Measurements from ENCODE around the gene CDKL5.
"Not testable (repeated sequence)": the region's sequence is repeated elsewhere in the genome, so short reads cannot be mapped to it uniquely, and the experiment has no call there.

The CDKL5 gene

DNA sequence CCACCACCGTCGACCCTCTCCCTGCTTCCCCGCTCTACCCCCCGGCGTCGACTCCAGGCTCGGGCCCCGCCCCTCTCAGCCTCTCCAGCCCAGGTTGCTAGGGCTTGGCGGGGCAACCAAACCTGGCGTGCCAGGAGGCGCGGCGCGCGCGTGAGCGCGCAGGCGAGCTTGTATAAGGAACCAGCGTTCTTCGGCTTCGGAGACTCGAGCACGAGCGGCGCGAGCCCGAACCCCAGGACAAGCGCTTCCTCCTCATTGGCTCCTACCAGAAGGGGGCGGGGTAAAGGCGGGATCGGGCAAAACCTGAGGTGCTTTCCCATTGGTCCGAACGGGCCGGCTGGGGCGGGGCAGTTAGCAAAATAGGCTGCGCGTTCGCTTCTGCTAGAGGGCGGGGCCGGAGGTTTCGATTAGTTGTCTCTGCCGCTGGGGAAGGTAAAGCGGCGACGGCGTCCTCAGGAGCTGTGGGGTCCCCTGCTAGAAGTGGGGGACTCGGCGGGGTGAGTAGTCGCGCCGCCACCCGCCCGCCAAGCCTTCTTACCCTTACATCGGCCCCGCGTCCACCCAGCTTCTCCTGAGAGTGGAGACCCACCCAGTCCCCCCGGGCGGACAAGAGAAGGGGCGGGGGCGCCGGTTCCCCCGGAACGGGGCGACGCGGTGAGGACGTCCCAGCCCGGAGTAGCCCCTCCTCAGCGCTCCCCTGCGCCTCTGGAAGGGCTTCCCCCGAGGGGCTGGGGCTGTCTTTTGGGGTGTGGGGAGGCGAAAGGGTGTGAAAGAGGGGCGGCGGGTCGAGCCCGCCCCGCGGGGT, at the start of gene CDKL5:
CDKL5 (plus strand) TSS at position 410 of the 805 bp plus-strand sequence. CDS start 81,489 bp downstream, outside the sequence.
- peak; percentile 97 for DNase-seq (ENCODE audit: low spot score)

- DNase-seq (ENCODE audit: low spot score), result no peak
These were observed 47.6 kb upstream of the CDKL5 start for GRCh38 chrX:18377796-18378195.

- DNase-seq (ENCODE audit: low spot score), result no peak
These were observed 35.4 kb upstream of the CDKL5 start for GRCh38 chrX:18389966-18390365.

DNA sequence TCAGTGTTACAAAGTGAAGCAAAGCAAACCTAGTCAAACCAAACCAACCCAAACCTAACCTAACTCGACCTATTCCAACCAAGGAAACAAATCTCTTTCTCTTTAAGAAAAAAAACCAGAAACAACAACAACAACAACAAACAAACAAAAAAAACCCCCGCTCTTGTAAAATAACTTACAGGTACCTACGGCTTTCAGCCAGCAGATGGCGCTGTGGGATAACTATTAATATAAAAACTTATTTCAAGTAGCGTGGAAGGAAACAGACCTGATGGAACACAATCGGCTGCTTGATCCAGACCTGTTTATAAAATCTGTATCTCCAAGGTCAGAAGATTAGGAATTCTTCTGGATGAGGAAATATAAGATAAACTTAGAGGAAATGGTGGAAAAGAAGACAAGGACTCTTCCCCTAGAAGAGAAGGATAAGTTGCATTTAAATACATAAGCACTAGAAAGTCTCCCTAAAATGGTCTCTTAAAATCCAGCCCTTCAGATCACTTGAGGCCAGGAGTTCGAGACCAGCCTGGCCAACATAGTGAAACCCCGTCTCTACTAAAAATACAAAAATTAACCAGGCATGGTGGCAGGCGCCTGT, 34.4 kb upstream of the CDKL5 start:
- peak; percentile 43 for DNase-seq (ENCODE audit: low spot score)

DNA sequence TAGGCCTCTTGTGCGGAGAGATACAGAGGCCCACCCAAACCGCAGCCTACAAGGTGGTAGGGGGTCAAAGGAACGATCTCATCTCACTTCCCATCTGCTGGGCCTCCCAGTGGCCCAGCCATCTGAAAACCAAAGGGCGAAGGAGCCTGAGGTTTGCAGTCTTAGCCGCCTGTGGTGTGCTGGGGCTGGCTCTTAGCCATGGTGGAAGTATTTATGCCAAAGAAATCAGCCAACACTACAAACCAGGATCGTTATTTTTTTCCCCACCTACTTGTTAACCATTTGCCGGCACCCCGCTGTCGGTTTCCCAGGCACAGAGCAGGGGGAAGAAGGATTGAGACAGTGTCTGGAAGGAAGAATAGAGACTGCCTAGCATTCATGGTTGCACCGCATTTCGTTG, 30.9 kb upstream of the CDKL5 start:
- peak; percentile 1 for DNase-seq (ENCODE audit: low spot score)

DNA sequence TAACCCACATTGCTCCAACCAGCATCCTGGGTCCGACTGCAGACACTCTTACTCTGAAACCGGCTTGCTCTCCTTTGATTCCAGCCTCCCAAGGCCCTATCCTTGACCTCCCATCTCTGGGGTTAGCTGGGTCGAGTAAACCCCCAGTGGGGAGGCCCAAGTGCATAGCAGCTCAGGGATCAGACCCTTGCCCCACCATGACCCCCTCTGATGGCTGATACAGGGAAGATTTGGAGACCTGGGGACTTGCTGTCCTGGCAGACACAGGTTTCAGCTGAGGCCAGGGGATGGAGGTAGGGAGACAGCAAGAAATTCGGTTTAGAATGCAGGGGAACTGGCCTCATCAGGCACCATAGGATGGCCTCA, 23.6 kb upstream of the CDKL5 start:
- no peak for DNase-seq (ENCODE audit: low spot score)

DNA sequence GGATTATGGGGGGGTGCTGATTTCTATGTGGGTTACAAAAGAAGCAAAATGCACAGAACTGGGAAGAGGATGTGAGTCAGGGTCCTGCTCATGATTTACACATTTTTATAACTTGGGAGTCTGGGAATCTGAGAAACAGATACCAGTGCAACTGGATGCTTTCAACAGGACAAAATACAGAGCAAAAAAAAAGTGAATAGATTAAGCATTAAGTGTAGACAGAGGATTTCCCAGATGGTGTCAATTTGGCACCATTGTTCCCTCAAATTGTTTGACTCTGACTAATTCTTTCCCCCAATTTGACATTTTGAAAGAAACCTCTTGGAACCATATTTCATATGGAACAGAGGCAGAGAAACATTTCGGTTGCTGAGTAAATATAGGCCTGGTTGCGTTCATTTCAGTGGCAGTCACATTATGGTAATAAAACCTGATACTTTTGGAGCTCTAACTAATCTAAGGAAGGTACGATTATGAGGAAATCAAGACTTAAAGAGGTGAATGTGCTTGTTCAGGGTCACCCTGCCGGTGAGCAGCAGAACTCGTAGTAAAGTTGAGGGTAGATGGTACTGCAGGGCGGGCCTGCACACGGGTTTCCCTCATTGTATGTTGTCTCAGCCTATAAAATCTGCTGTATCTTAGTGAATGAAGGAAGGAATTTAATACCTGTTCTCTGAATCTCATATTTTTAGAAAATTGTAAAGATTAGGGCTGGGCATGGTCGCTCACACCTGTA, 18.7 kb upstream of the CDKL5 start:
- no peak for DNase-seq (ENCODE audit: low spot score)

GRCh38 chrX:18410038-18410437, 15.4 kb upstream of the CDKL5 start:
- DNase-seq (ENCODE audit: low spot score), result peak; percentile 44

- DNase-seq (ENCODE audit: low spot score), result no peak
These were observed 10.0 kb upstream of the CDKL5 start for GRCh38 chrX:18415386-18415785.

GRCh38 chrX:18422325-18422724, 3.1 kb upstream of the CDKL5 start:
- DNase-seq (ENCODE audit: low spot score), result no peak

GRCh38 chrX:18422886-18423285, 2.5 kb upstream of the CDKL5 start:
- no peak for DNase-seq (ENCODE audit: low spot score)

DNA sequence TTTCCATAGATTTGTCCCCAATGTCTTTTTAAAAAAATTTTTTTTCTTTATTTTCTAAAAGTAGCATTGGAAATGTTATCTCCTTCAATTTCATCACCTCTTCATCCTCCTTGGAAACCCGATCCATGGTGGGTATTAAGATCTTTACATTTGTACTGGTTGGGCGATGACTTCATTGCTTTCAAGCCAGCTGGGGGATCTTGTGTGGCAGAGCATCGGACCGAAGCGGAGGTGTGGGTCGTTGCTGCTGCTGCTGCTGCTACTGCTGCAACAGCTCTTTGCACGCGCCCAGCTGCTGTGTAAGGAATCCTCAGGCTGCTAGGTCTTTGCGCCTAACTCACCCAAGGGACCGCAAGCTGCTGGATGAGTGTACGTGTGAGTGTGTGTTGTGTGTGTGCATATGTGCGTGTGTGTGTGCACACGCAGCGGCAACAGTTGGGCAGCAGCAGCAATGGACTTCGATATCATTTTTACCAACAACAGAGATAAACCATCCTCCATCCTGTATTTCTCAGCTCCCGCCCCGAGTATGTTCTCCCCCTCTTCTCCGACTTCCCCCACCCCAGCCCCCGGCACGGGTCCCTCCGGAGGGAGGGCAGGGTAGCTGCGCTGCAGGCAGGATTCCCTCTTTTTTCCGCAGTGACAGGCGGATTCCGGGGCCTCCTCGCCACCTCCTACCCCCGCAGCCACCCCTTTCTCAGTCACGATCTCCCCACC, 768 bp upstream of the CDKL5 start:
- peak; percentile 35 for DNase-seq (ENCODE audit: low spot score)

DNA sequence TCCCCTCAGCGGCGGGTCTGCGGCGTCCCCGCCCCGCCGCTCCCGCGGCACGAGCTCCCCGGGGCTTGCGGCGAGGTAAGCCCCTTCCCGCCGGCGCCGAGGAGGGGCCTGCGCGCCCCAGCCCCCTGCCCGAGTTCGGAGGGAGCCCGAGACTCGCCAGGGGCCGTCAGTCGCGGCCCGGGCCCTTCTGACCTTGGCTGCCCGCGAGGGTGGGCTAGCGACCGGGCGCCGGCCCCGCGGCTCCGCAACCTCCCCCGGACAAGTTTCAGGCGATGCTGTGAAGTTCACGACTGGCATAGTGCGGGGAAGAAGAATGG, 554 bp downstream of the CDKL5 start:
- no peak for DNase-seq (ENCODE audit: low spot score)

DNA sequence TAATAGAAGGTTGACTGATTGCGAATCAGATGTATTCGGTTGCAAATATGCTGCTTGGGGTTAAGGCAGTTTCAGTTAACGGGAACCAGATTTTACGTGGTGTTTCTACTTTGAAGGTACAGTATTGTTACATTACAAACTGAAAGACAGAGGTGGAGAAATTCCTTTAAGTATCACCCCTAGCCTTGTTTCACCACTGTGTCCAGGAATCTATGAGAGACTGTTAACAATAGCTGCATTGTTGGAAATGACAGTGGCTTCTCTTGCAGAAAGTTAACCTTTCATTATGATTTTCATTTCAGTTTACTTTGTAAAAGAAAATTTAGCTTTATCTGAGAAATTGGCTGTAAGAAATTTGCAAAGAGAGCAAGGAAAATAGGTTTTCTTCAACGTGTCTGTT, 2.6 kb downstream of the CDKL5 start:
- no peak for DNase-seq (ENCODE audit: low spot score)

DNA sequence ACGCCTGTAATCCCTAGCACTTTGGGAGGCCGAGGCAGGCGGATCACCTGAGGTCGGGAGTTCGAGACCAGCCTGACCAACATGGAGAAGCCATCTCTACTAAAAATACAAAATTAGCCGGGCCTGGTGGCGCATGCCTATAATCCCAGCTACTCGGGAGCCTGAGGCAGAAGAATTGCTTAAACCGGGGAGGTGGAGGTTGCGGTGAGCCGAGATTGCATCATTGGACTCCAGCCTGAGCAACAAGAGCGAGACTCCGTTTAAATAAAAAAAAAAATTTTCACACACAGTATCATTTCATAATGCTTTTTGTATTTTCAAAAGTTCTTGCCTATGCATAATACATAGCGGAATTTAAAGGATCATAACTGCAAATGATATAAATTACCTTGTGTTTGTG, 7.9 kb downstream of the CDKL5 start:
- not testable (repeated sequence) for DNase-seq (ENCODE audit: low spot score)

DNA sequence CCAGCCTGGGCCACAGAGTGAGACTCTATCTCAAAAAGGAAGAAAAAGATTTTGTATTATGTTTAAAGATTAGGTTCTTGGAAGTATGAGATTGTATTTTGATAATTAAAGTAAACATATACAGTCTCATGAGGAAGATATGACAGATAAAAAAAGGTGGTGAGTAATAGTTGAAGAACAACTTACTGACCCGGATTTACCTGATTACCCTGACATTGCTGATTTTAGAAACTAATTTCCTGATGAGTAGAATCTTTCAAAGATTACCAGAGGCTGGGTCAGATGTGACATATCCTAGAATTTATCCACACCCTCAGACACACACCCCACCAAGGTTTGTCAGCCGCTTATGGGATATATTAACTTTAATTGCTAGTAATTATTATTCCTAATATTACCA, 9.5 kb downstream of the CDKL5 start:
- DNase-seq (ENCODE audit: low spot score), result no peak

GRCh38 chrX:18436017-18436416, 10.6 kb downstream of the CDKL5 start:
- no peak for DNase-seq (ENCODE audit: low spot score)

DNA sequence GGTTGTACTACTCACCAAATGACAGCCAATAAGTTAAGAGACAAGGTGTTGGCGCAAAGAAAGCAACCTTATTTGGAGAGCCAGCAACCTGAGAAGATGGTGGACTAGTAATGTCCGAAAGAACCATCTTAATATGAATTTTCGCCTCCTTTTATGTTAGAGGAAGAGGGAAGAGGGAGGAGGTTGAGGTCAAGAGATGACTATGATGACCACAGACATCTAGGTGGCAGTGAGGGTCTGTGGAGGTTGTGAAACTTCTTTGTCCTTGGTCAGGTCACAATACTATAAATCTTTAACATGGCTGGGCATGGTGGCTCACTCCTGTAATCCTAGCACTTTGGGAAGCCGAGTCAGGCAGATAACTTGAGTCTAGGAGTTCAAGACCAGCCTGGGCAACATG, 15.4 kb downstream of the CDKL5 start:
- no peak for DNase-seq (ENCODE audit: low spot score)

GRCh38 chrX:18441780-18442367, 16.5 kb downstream of the CDKL5 start:
- DNase-seq (ENCODE audit: low spot score), result no peak

DNA sequence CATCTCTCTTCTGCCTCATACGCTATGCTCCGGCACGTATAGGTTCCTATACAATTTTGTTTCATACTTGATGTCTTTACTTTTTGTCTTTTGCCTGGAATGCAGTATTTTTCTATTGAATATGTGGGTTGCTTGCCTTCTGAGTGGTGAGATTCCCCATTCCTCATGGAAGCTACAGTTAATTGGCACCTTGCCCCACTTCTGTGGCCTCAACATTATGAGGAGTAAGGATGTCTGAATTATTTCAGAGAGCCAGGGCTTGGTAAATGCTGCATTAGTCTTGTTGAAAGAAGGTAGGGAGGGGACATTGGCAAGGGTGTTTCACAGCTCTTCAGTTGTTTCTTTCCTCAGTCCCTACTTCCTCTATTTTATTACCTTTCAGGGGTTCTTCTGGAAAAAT, 23.0 kb downstream of the CDKL5 start:
- DNase-seq (ENCODE audit: low spot score), result no peak

GRCh38 chrX:18449236-18449635, 23.8 kb downstream of the CDKL5 start:
- DNase-seq (ENCODE audit: low spot score), result no peak

- no peak for DNase-seq (ENCODE audit: low spot score)
These were observed 30.0 kb downstream of the CDKL5 start for GRCh38 chrX:18455384-18455783.

Data from Ammon's horn (tissue), 1 donor.